HG03064 (cell line): ENCODE measurements around the gene TOP2B.

Source experiments
- ATAC-seq: cut with Tn5 transposase; IDR thresholded peaks from one replicate; pipeline ENCODE4 v1.9.1; 2021; ENCODE audit warnings: low read depth; ENCODE audit not compliant: unreplicated experiment

The TOP2B gene

DNA sequence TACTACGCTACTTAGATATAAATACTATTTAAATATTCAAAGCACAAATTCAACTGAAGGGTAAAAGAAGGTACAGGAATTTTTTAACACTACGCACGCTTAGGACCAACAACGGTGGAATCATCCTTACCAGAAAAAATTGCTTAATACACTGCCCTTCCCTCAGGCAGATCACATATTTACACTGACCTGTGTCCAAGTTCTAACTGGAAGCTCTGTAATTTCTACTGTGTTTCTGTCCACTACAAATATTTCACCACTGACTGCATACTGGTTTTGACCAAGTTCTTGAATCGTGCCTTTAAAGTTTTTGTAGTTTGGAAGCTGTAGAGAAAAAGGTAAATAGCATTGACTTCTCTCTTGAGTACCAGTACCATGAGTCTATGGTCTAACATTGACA, 44.2 kb downstream of the TOP2B start:
- ATAC-seq: no peak

DNA sequence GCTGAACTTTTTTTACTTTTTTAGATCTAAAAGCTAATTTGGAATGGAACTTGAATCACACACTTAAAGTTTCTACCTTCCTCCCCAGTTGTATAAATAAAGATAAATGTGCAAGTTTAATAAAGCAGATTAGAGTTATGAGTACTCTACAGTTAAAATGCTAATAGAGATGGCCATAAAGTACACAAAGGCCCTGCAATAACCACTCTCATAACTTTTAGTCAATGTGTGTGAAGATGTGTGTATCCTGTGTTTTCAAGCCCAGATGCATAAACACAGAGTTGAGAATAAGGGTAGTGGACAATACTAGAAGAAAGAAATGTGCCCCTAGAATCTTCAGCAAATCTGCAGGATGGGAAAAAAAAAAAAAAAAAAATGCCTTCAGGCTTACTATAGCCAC, 45.3 kb downstream of the TOP2B start:
- no peak for ATAC-seq

DNA sequence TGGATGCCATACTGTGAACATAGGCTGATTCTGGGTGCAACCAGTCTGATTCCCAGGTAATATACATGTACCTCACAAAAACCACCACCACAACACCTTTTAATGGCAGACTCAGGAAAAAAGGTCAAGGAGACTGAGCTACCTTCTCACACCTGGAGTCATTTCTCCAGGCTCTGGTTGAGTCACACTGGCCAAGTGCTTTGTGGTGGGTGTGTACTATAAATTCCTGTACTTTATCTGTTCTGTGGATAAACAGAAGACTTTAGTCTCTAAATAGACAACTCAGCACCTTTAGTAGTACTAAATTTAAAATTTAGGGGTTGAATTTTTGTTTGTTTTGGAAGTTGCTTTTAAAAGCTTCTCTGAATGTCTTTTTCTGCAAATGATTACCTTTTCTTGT, 46.7 kb downstream of the TOP2B start:
- ATAC-seq: no peak

DNA sequence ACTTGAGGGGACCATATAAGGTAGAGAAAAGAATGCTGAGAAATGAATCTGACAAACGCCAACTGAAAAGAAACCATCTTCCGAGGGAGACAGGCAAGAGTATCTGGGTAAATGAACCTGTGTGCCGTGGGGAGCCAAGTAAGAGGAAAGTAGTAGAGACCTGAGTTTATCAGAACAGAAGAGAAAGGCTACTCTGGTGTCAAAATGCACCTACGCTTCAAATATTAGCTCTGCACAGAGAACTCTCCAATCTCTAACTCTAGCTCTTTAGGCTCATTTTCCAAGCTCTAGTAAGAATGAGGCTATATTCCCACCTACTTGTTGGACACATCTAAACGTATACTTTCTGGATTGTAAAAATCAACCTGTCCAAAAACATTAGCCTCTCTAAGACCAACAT, 53.5 kb downstream of the TOP2B start:
- ATAC-seq: no peak

DNA sequence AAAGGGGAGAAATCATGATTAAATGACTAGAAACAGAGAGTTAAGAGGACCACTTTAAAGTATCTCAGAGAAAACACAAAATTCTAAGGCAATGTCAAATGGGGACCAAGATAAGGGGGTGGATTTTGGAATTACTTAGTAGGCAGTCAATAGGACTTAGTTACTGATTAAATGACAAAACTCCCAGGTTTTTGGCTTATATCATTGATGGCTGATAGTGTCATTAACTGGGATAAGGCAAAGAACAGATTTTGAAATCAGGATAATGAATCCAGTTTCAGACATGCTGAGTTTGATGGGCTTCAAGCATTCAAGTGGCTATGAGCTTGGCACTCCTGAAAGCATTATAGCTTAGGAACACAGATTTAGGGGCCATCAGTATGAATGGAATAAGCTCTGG, 53.9 kb downstream of the TOP2B start:
- no peak for ATAC-seq

DNA sequence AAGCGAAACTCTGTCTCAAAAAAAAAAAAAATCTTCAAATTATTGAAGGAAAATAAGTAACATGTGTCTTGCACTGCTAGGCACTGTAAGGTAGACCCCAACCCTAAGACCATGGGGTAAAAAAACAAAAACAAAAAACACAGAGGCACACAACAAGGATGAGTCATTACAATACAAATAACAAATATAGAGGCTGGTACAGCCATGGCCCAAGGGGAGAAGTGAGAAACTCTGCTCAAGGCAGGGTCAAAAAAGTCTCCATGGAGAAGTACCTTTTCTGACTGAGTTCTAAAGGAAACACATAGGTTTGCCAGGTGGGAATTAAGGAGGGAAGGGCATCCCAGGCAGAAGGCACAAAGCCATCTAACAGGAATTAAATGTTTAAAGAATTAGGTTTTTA, 54.5 kb downstream of the TOP2B start:
- ATAC-seq: no peak

DNA sequence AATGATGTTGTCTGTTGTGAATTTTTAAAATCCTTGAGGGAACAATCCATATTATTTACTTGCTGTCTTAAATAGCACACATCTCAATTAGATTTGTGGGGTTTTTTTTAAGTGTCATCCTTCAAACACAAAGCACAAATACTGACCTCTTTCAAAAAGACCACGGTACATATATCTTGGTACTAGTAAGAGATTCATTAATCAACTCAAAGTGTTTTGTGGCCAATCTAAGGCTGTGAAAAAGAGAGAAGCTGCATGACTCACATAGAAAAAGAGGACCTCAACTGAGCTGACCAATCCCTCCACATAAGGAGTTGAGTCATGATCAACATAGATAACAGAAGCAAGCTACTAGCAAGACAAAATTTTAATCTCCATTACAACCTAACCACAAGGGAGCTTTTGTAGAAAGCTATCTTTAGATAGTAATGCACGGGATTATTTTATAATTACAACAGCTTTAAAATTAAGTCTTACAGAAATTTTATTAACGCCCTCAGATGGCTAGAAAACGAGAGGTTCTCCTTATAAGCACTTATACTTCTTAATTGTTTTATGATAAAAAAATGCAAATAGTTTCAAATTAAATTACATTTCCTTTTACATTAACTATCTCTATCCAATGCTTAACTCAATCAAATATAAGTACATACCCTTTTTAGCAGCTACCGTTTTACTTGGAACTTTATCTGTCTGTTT, 60.5 kb downstream of the TOP2B start:
- no peak for ATAC-seq

DNA sequence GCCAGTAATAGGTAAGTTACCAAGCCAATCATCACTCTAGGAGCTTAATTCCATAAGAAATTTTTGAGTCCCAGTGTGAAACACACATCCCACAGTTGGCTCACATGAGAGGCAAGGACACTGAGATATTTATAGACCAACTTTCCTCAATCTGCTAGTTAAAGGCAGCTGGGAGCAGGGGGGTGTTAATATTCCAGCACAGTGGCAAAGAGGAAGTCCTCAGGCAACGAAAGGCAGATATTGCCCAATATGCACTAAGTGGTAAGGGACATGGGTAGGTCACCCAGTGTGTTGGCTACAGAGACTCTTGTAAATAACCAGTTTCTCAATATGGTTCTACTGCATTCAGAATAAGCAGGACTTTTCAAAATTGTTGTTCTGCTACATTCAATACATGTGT, 61.0 kb downstream of the TOP2B start:
- no peak for ATAC-seq

DNA sequence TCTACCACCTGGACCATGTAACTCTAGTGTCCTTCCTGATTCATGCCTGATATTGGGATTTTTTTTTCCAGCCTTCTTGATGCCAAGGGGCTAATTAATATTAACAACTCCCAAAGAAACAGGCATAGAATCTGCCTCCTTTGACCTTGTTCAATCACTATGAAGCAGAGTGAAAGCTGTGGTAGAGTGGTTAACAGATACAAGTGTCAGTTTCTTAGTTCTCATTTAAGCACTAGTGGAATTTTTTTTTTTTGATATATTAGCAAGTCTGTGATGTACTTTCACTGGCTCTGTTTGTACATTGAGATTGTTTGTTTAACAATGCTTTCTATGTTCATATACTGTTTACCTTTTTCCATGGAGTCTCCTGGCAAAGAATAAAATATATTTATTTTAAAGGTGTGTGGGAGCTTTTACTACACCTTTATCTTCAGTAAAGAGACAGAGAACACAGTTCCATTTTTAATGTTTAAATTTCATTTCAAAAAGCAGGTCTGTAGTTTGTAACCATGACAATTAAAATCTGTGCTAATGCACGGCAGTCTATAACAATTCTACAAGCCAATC, 67.1 kb downstream of the TOP2B start:
- ATAC-seq: no peak

DNA sequence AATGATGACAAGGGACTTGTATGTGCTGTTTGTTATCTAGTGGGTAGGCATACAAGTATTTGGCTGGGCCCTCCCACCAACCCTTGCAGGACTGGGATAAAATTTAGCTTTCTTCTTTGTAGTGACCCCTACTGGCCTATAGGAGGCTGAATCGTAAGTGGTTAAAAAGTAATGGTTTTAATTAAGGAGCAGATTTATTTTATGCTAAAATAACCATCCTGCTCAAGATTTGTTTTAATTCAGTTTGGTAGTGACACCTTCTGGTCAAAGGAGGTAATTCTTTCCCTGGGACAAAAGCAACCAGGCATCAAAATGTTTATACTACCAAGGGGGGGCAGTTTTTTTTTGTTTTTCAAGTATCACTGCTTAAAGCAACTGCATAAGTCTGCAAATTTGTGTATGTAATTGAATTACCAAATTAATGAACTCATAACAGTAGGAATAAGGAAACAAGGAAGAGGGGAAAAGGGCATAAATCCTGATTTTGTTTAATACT, 70.7 kb downstream of the TOP2B start:
- ATAC-seq: no peak

DNA sequence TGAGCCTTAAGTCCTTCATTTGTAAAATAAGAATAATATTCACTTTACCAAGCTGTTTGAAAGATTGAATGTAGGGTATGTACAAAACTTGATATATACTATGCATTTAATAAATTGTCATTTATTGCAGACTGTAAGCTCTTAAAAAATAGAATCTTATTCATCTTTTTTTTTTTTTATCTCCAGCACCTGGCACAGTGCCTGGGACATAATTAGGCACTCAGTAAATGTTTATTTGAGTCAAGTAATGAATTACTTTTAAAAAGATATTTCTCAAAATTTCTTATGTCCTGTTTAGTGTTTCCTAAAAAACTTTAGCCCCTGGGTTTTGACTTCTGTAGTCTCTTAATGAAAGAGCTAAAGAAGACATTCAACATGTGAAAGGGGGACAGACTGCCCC, 71.7 kb downstream of the TOP2B start:
- no peak for ATAC-seq

DNA sequence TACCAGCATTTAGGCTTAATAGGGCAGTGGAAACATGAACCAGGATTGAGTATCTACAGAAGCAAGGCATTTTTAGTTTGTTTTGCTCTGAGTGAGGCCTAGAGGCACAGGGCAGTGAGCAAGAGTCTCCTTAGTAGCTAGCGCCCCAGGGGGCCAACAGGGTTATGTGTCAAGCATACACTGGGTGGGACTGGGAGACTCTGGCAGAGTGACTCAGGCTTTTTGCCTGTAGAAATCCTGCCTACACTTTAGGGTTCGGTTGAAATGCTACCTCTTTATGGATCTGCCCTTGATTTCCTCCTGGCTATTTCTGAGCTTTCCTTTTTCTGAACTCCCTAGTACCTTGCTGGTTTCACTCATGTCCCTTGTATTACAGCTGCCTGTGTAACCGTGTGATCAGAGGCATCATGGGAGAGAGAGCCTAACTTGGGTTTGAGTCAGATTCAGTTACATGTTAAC, 72.2 kb downstream of the TOP2B start:
- no peak for ATAC-seq

DNA sequence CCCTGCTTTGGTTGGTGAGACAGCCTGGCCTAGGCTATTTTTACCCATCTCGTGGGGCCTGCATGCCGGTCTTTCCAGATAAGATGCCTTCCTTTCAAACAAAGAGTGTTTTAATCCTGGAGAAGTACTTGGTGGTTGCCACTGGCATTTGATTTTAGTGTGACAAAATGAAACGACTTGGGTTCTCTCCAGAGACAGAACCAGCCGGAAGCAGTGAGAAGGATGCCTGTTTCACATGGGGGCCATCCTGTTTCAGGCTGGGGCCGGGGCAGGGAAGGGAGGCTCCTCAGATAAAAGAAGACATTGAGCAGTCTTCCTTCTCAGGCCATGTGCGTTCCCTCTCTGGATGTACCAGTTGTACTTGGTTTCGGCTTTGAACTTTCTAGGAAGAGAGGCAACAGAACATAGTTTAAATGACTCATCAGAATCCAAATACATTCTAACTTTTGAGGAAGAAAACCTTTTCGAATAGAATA, 74.9 kb downstream of the TOP2B start:
- no peak for ATAC-seq

DNA sequence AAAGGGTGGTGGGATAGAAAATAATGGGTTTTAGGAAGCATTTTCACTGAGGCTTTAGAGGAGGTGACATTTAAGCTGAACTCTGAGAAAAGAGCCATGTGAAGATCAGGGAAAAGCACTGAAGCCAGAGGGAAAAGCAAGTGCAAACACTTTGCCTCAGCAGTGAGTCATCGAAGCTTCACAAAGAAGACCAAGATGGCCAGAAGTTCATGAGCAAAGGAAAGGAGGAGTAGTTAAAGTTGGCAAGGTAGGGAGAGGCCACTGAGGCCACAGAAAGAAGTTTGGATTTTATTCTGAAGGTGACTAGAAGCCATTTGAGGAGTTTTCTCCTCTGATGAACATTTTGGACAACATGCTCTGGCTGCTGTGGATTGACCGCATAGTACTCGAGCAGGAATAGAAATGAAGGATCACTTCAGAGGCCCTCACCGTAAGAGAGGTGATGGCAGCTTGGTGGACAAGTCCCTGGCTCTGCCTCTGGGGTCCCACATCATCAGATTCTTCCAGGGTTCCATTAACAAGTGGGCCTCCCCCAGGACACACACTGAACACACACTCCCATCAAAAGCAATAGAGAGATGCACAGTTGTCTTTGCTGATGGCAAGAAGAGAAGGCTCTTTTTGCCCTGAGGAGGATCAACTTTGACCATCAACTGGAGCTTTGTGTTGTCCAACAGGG, 75.5 kb downstream of the TOP2B start:
- ATAC-seq: no peak

DNA sequence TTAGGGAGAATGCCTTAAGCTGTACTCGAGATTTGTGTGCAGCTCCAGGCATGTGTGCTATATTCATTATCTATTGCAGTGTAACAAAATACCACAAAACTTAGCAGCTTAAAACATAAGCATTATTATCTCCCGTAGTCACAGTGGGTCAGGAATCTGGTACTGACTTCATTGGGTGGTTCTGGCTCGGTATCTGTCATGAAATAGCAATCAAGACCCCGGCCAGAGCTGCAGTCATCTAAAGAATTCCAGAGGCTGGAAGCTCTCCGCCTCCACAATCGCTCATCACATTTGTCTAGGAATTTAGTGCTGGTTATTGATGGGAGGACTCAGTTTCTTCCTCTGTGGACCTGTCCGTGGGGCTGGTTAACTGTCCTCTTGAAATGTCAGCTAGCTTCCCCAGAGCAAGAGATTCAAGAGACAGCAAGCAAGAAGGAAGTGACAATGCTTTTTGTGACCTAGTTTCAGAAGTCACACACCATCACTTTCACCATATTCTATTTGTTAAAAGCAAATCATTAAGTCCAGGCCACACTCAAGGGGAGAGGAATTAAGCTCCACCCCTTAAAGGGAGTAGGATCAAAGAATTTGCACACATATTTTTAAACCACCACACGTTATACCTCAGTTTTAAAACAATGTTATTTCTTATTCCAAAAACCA, 76.1 kb downstream of the TOP2B start:
- no peak for ATAC-seq

DNA sequence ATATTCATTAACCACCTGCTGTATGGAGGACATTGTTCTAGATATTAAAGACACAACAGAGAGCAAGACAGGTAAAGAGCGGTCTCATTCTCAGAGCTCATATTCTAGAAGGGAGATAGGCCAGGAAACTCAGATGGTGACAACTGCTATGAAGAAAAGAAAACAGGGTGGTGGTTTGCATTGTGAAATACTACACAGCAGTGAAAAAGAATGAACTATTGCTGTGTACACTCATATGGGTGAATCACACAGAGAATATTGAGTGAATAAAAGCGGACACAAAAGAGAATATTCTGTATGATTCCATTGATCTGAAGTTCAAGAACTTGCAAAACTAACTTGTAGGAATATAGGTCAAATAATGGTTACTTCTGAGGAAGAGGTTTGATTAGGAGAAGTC, 76.7 kb downstream of the TOP2B start:
- ATAC-seq: no peak

DNA sequence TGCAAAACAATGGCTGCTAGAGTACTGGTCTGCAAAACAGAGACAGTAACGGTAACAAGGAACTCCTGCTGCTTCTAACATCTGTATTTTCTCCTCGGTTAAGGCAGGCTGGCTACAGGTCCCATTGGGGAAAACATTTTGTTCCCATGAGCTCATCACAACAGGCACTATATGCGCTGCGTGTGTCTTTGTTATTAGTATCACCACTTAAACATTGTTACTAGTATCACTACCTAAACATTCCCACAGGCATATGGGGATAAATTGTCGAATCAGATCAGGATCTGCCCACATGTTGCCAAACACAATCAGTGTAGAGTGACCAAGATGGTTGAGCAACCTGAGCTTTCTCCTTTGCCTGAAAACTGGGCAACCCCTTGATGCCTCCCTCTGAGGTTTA, 77.2 kb downstream of the TOP2B start:
- no peak for ATAC-seq

DNA sequence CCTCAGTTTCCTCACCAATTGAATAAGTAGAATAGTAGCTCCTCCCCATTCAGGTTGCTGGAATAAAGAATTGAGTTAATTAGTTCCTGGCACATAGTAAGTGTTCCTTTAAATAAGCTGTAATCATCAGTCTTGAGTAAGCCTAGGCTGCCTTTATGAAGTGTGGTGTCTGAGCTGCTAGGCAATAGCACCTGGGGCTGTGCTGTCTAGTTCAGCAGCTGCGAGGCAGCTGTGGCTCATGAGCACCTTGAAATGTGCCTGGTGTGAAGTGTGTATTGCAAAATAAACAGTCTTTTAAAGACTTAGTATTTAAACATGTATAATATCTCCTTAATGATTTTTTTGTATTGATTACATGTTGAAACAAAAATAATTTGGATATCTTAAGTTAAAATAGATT, 77.6 kb downstream of the TOP2B start:
- no peak for ATAC-seq

DNA sequence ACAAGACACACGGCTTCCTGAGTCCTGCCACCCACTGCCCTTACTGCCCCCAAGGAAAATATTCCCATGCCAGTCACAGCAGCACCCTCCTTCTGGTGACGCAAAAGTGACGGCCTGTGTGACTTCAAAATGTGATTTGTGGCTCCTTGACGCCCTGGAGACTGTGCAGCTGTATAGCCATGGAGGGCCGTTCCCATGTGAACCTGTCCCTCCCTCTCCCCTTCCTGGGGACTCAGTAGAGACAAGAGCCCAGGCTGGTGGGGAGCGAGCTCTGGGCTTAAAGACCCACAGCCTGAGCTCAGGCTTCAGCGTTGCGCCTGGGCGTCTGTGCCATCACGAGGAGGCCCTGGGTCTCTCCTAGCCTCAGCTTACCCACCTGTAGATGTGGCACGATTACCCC, 78.2 kb downstream of the TOP2B start:
- ATAC-seq: no peak

DNA sequence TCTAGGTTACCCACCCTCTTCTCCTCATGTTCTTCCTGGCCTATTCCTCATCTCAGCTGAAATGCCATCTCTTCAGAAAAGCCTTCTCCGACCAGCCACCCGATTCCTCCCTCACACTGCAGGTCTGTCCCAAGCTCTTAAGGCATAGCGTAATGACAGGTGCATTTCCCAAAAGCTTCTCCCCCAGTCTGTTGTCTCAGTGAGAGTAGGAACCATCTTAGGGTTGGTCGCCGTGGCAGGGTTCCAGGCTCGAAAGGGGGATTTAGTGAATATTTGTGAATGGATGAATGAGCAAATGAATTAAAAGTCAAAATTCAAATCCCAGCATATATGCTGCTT, 78.6 kb downstream of the TOP2B start:
- no peak for ATAC-seq

DNA sequence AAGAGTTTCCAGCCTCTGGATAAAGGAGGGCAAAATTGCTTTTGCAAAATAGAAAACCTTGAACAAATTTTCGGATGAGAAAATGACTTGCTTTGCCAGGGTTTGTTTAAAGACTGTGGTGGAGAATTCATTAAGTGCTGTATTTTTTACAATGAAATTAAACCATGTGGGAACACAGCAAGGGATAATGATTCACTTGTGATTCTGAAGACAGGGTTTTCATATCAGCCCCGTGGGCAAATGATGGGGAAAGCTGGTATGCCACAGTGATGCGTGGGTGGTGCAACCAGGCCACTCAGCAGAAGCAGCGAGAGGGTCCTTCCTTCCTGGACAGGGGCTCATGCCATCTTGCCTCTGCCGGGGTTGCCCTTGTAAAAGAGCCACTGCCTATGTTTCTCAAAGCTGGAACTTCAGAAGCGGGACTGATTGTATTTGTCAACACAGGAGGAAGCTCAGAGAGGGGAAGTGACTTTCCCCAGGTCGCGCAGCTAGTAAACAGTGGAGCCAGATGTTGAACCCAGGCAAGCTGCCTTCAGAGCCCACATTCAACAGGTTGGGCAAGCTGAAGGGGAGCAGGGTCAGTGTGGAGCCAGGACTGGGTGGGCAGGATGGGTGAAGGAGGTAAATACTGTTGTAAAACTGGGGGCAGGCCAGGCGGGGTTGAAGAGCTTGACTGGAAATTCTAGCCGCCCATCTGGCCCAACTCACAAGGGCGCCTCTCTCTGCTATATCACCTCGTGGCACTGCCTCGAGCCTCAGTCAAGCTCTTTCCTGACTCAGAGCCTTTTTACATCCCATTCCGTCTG, 79.1 kb downstream of the TOP2B start:
- no peak for ATAC-seq
